ENCODE measurements around the gene KLHDC4.

GRCh38 chr16:87740909-87741424 is 24.8 kb downstream of the KLHDC4 start:
- no peak for TF ChIP-seq CTCF (IDR thresholded peaks at IDR 0.05; ENCODE audit: low read length)
- no peak for TF ChIP-seq EZH2 (optimal IDR thresholded peaks at IDR 0.05; ENCODE audit: low read depth, low read length)

Data from MM.1S (cell line).